ENCODE measurements around the gene UBE2J2.

UBE2J2 gene

DNA sequence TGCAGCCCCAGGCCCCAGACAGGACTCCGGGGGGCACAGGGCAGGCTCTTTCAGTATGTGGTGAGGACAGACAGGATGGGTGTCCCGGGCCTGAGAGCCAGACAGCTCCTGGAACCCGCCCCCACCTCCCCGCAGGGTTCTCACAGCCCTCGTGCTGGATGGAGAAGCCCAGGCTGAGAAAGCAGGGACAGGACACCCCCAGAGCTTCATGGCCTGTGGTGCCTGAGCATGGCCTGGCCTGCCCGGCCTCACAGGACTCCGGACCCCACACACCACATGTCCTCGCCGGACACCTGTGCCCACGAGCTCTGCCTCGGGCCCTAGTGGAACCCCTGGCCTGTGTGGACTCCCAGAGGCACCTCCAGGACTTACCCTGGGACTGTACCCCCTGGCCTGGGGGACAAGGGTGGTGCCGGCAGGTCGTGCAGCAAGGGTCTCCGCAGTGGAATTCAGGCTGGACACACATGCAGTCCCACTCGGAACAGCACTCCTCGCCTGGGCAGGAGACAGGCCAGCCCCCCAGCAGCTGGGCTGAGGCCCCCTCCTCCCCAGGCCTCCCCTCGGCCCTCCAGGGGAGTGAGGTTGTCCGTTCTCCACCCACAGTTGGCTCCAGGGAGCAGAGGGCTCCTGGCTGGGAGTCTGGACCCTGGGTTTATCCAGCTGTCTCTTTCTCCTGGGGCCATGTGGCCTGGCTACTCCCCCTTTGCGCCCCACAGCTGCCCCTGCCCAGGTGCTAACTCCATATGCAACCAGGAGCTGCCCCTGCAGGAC lies 68.5 kb downstream of the UBE2J2 start:
- TF ChIP-seq, protein P1, sequence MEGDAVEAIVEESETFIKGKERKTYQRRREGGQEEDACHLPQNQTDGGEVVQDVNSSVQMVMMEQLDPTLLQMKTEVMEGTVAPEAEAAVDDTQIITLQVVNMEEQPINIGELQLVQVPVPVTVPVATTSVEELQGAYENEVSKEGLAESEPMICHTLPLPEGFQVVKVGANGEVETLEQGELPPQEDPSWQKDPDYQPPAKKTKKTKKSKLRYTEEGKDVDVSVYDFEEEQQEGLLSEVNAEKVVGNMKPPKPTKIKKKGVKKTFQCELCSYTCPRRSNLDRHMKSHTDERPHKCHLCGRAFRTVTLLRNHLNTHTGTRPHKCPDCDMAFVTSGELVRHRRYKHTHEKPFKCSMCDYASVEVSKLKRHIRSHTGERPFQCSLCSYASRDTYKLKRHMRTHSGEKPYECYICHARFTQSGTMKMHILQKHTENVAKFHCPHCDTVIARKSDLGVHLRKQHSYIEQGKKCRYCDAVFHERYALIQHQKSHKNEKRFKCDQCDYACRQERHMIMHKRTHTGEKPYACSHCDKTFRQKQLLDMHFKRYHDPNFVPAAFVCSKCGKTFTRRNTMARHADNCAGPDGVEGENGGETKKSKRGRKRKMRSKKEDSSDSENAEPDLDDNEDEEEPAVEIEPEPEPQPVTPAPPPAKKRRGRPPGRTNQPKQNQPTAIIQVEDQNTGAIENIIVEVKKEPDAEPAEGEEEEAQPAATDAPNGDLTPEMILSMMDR (IDR thresholded peaks at IDR 0.05; ENCODE audit: low read depth, low read length, missing control alignments) = no peak
- no peak for DNase-seq (ENCODE audit: extremely low read depth, low read depth)
- no peak overlapping the region for H3K4me3 ChIP-seq (replicated peaks; ENCODE audit: low read depth, low read length)

- DNase-seq (ENCODE audit: extremely low read depth, low read depth) = no peak
- H3K4me3 ChIP-seq (replicated peaks; ENCODE audit: low read depth, low read length) = no peak overlapping the region
- TF ChIP-seq, protein P1 (IDR thresholded peaks at IDR 0.05; ENCODE audit: low read depth, low read length, missing control alignments) = no peak
These were observed 69.2 kb downstream of the UBE2J2 start for GRCh38 chr1:1204425-1204920.
